GM23338 (cell line): ENCODE measurements around the gene NCF2. TPM values are rescaled to one million over a fixed set of nuclear protein-coding genes. Genes with fewer than 3 reads are reported as not detected.

ENCODE experiments used
- ATAC-seq: fragments of 200-7000 bp; cut with Tn5 transposase; 3 replicates; pipeline ENCODE4 v1.9.1; 2020
- DNase-seq: peaks from one replicate; pipeline ENCODE4 v3.0.0-alpha.2; 2015; ENCODE audit warnings: low spot score
- H2AFZ ChIP-seq: fragments of 200-600 bp; sonication (generic); 2 replicates; pipeline ENCODE4 v1.8.0; 2016; ENCODE audit warnings: antibody characterized with exemption, mild to moderate bottlenecking, moderate library complexity
- H3F3A ChIP-seq: fragments of 200-600 bp; sonication (generic); replicated peaks from 2 replicates; pipeline ENCODE4 v1.8.0; 2017; ENCODE audit warnings: antibody characterized with exemption, mixed run types, low read depth
- H3K27ac ChIP-seq: fragments of 200-600 bp; sonication (generic); 2 replicates; pipeline ENCODE4 v1.6.1; 2016; ENCODE audit warnings: low read depth
- H3K27me3 ChIP-seq: fragments of 200-600 bp; sonication (generic); 2 replicates; pipeline ENCODE4 v1.8.0; 2016; ENCODE audit warnings: mild to moderate bottlenecking, mixed run types, moderate library complexity; ENCODE audit not compliant: insufficient read depth
- H3K36me3 ChIP-seq: fragments of 200-600 bp; sonication (generic); 2 replicates; pipeline ENCODE4 v1.8.0; 2016; ENCODE audit warnings: mild to moderate bottlenecking; ENCODE audit not compliant: insufficient read depth
- H3K4me1 ChIP-seq: fragments of 200-600 bp; sonication (generic); 2 replicates; pipeline ENCODE4 v1.8.0; 2016; ENCODE audit warnings: mild to moderate bottlenecking, moderate library complexity; ENCODE audit not compliant: insufficient read depth
- H3K4me2 ChIP-seq: fragments of 200-600 bp; sonication (generic); 2 replicates; pipeline ENCODE4 v1.7.1; 2017; ENCODE audit warnings: mixed run types
- H3K4me3 ChIP-seq: fragments of 200-600 bp; sonication (generic); 2 replicates; pipeline ENCODE4 v1.6.1; 2016; ENCODE audit warnings: mixed run types
- H3K79me2 ChIP-seq: fragments of 200-600 bp; sonication (generic); replicated peaks from 2 replicates; pipeline ENCODE4 v1.8.0; 2017; ENCODE audit warnings: mild to moderate bottlenecking; ENCODE audit not compliant: insufficient read depth
- H3K9me2 ChIP-seq: fragments of 200-600 bp; sonication (generic); 2 replicates; pipeline ENCODE4 v1.8.0; 2017; ENCODE audit not compliant: insufficient read depth
- H4K20me1 ChIP-seq: fragments of 200-600 bp; sonication (generic); replicated peaks from 2 replicates; pipeline ENCODE4 v1.8.0; 2017; ENCODE audit warnings: mild to moderate bottlenecking; ENCODE audit not compliant: insufficient read depth
- H3K27ac Mint-ChIP-seq: 2 replicates; pipeline ENCODE4 v1.8.0; 2020; ENCODE audit warnings: inconsistent platforms, mild to moderate bottlenecking, moderate library complexity, mixed read lengths
- H3K27me3 Mint-ChIP-seq: 3 replicates; pipeline ENCODE4 v1.8.0; 2022; ENCODE audit warnings: low read depth, mild to moderate bottlenecking, moderate library complexity, mixed read lengths, inconsistent platforms; ENCODE audit not compliant: insufficient read depth, poor library complexity
- H3K36me3 Mint-ChIP-seq: 3 replicates; pipeline ENCODE4 v1.8.0; 2021; ENCODE audit warnings: low read depth, mild to moderate bottlenecking, inconsistent platforms, moderate library complexity, mixed read lengths
- H3K4me1 Mint-ChIP-seq: 3 replicates; pipeline ENCODE4 v1.8.0; 2020; ENCODE audit warnings: mild to moderate bottlenecking, inconsistent platforms, mixed read lengths
- H3K4me3 Mint-ChIP-seq: 3 replicates; pipeline ENCODE4 v1.8.0; 2021; ENCODE audit warnings: moderate library complexity, mild to moderate bottlenecking, inconsistent platforms, mixed read lengths
- H3K9me3 Mint-ChIP-seq: 3 replicates; pipeline ENCODE4 v1.8.0; 2020; ENCODE audit warnings: moderate library complexity, mild to moderate bottlenecking, inconsistent platforms, mixed read lengths
- CREB1 ChIP-seq: fragments of 250-450 bp; sonication (Bioruptor Pico); IDR thresholded peaks from 2 replicates; pipeline ENCODE4 v1.5.0; 2020; ENCODE audit warnings: low read depth, mild to moderate bottlenecking, moderate library complexity
- ETS1 ChIP-seq: IDR thresholded peaks from 2 replicates; pipeline ENCODE4 v1.6.1; 2016; ENCODE audit warnings: antibody characterized with exemption
- EZH2 ChIP-seq: fragments of 200-600 bp; sonication (generic); IDR thresholded peaks from one replicate; pipeline ENCODE4 v1.8.0; 2017; ENCODE audit warnings: antibody characterized with exemption, mild to moderate bottlenecking, low read depth; ENCODE audit not compliant: unreplicated experiment
- EZH2phosphoT487 ChIP-seq: fragments of 200-600 bp; sonication (generic); IDR thresholded peaks from one replicate; pipeline ENCODE4 v1.8.1; 2018; ENCODE audit warnings: antibody characterized with exemption; ENCODE audit not compliant: unreplicated experiment
- NANOG ChIP-seq: IDR thresholded peaks from 2 replicates; pipeline ENCODE4 v1.6.1; 2016; ENCODE audit warnings: antibody characterized with exemption, borderline replicate concordance
- REST ChIP-seq: IDR thresholded peaks from one replicate; pipeline ENCODE4 v1.6.1; 2018; ENCODE audit warnings: antibody characterized with exemption; ENCODE audit not compliant: unreplicated experiment
- STAT1 ChIP-seq: IDR thresholded peaks from one replicate; pipeline ENCODE4 v1.6.1; 2016; ENCODE audit warnings: antibody characterized with exemption; ENCODE audit not compliant: unreplicated experiment
- ZNF114 ChIP-seq: fragments of 250-450 bp; sonication (Bioruptor Pico); IDR thresholded peaks from 2 replicates; pipeline ENCODE4 v1.5.0; 2020; ENCODE audit warnings: mild to moderate bottlenecking, moderate library complexity
- ZNF331 ChIP-seq: fragments of 250-450 bp; sonication (Bioruptor Pico); IDR thresholded peaks from 2 replicates; pipeline ENCODE4 v1.5.0; 2020; ENCODE audit warnings: low read depth, mild to moderate bottlenecking, moderate library complexity
- ZNF462 ChIP-seq: fragments of 250-450 bp; sonication (Bioruptor Pico); IDR thresholded peaks from 2 replicates; pipeline ENCODE4 v1.5.0; 2020; ENCODE audit warnings: mild to moderate bottlenecking, moderate library complexity
- polyA plus RNA-seq: library from polyadenylated mRNA; unstranded; fragments of >200 nt; fragmentation: Nextera tagmentation; extraction: Ambion mirVana; gene quantifications from 2 replicates; pipeline ENCODE4 v1.2.1, GENCODE V29; 2016
- total RNA-seq: library from RNA; depleted of rRNA; stranded (reverse); fragments of >200 nt; shearing (Covaris generic); gene quantifications from 2 replicates; pipeline ENCODE4 v1.2.3, GENCODE V29; 2014

The NCF2 gene
- total and polyA plus RNA-seq, 2 experiments from 2014 or later: not detected

- Histone ChIP-seq H3K27ac (no peak overlapping the region), H3K4me3 (no peak overlapping the region), H3K9me2 (no peaks in the 10 kb centered on the region), H3K27me3 (no peaks in the 10 kb centered on the region), H3K36me3 (peaks cover 61% of the 10 kb centered on the region), H3F3A (peaks cover 3% of the 10 kb centered on the region; the same call in 1 of the 2 replicates), H2AFZ (no peak overlapping the region), H4K20me1 (peaks cover 4% of the 10 kb centered on the region; the same call in 1 of the 2 replicates), H3K4me1 (peaks cover 15% of the 10 kb centered on the region), H3K4me2 (no peak overlapping the region), H3K79me2 (no peaks in the 10 kb centered on the region)
- Mint-ChIP-seq H3K27me3 (peaks cover 7% of the 10 kb centered on the region), H3K4me3 (no peak overlapping the region), H3K4me1 (peaks cover 33% of the 10 kb centered on the region), H3K36me3 (peaks cover 79% of the 10 kb centered on the region), H3K9me3 (no peaks in the 10 kb centered on the region), H3K27ac (no peak overlapping the region)
- DNase-seq (no peak), ATAC-seq (no peak)
- no peak for TF ChIP-seq REST
- no peak for TF ChIP-seq EZH2phosphoT487
Observed at GRCh38 chr1:183548116-183548515, 42.1 kb downstream of the NCF2 start.

GRCh38 chr1:183546427-183546826 is 43.8 kb downstream of the NCF2 start:
- DNase-seq (no peak), ATAC-seq (no peak)
- no peak overlapping the region for H2AFZ ChIP-seq
- no peak overlapping the region for H3K4me3 ChIP-seq
- H3F3A ChIP-seq: peaks cover 3% of the 10 kb centered on the region; the same call in 1 of the 2 replicates
- H3K79me2 ChIP-seq: no peaks in the 10 kb centered on the region
- peaks cover 31% of the 10 kb centered on the region for H3K4me1 Mint-ChIP-seq
- H3K36me3 Mint-ChIP-seq: peaks cover 74% of the 10 kb centered on the region
- H3K4me2 ChIP-seq: no peak overlapping the region
- no peaks in the 10 kb centered on the region for H3K27me3 ChIP-seq
- no peaks in the 10 kb centered on the region for H3K9me3 Mint-ChIP-seq
- peaks cover 7% of the 10 kb centered on the region for H3K27me3 Mint-ChIP-seq
- peaks cover 55% of the 10 kb centered on the region; the same call in 1 of the 2 replicates for H3K36me3 ChIP-seq
- no peak overlapping the region for H3K27ac Mint-ChIP-seq
- H3K4me3 Mint-ChIP-seq: no peak overlapping the region
- H3K9me2 ChIP-seq: no peaks in the 10 kb centered on the region
- 0 out of 2 replicates have a peak, but pooled peaks cover 4% of the 10 kb centered on the region for H4K20me1 ChIP-seq
- H3K4me1 ChIP-seq: peaks cover 15% of the 10 kb centered on the region
- 0 out of 2 replicates have a peak overlapping the region, but pooled peaks have one; percentile 18 for H3K27ac ChIP-seq
- TF ChIP-seq ZNF462 (CRISPR knock-in tag) (no peak), ZNF331 (no peak), EZH2 (no peak), CREB1 (CRISPR knock-in tag) (no peak), EZH2phosphoT487 (no peak), ETS1 (no peak), ZNF114 (CRISPR knock-in tag) (no peak), NANOG (no peak), STAT1 (no peak)
